H1 (cell line): Measurements from ENCODE around the gene TPRN. TPM values are rescaled to one million over a fixed set of nuclear protein-coding genes. Genes with fewer than 3 reads are reported as not detected.

Experiments used
- CTCF ChIA-PET: fragments of 300-600 bp; sonication (Branson Sonifier 250); formaldehyde crosslinking; loops from one replicate; lab custom pipeline; 2021; ENCODE audit not compliant: partially characterized antibody; lab: Charles Lee
- POLR2A ChIA-PET: fragments of 300-600 bp; sonication (Branson Sonifier 250); formaldehyde crosslinking; loops from one replicate; lab custom pipeline; 2021; ENCODE audit warnings: inconsistent platforms; ENCODE audit not compliant: partially characterized antibody; lab: Charles Lee
- DNase-seq, 2 experiments: peaks; one replicate each; pipeline versions ENCODE4 v3.0.0 to v3.0.0-alpha.2; 2010 to 2022; ENCODE audit warnings: low spot score in 2 of 2, low read depth in 1 of 2, mixed read lengths in 1 of 2
- FAIRE-seq: peaks from 2 replicates; lab custom pipeline; 2011; peaks lifted over from hg19 to GRCh38; lab: Jason Lieb, UNC
- H2AFZ ChIP-seq: 2 replicates; pipeline ENCODE4 v1.8.1; 2012; ENCODE audit warnings: low read length, inconsistent platforms
- H2AK5ac ChIP-seq: 2 replicates; pipeline ENCODE4 v1.6.1; 2013; ENCODE audit warnings: low read depth, low read length
- H2BK120ac ChIP-seq: replicated peaks from 2 replicates; pipeline ENCODE3; 2013; ENCODE audit warnings: low read depth, low read length, inconsistent platforms
- H2BK12ac ChIP-seq: 2 replicates; pipeline ENCODE4 v1.6.1; 2013; ENCODE audit warnings: low read depth, low read length
- H2BK15ac ChIP-seq: 2 replicates; pipeline ENCODE4 v1.6.1; 2013; ENCODE audit warnings: low read length
- H2BK20ac ChIP-seq: 2 replicates; pipeline ENCODE4 v1.6.1; 2013; ENCODE audit warnings: low read length
- H2BK5ac ChIP-seq: 2 replicates; pipeline ENCODE4 v1.6.1; 2013; ENCODE audit warnings: low read depth, low read length
- H3K14ac ChIP-seq: 2 replicates; pipeline ENCODE4 v1.6.1; 2013; ENCODE audit warnings: inconsistent platforms; ENCODE audit not compliant: insufficient read length
- H3K18ac ChIP-seq: 2 replicates; pipeline ENCODE4 v1.6.1; 2013; ENCODE audit warnings: low read length; ENCODE audit errors: extremely low read depth
- H3K23ac ChIP-seq: 2 replicates; pipeline ENCODE4 v1.6.1; 2013; ENCODE audit warnings: inconsistent platforms; ENCODE audit not compliant: insufficient read length
- H3K23me2 ChIP-seq: 2 replicates; pipeline ENCODE4 v1.6.1; 2013; ENCODE audit warnings: low read depth, low read length
- H3K27ac ChIP-seq: 2 replicates; pipeline ENCODE4 v1.6.1; 2011; ENCODE audit warnings: low read depth, low read length, inconsistent platforms
- H3K27me3 ChIP-seq, 4 experiments: replicated peaks in 1 of 4; 1 replicate in 1 of 4; 2 replicates in 3 of 4; pipeline versions ENCODE4 v1.6.1 to v1.8.1; 2011 to 2013; ENCODE audit warnings: low read length in 3 of 4, mild to moderate bottlenecking in 3 of 4, inconsistent platforms in 2 of 4, mixed read lengths in 2 of 4, moderate library complexity in 1 of 4; ENCODE audit not compliant: control insufficient read depth in 3 of 4, insufficient read depth in 3 of 4; ENCODE audit errors: extremely low read depth in 1 of 4
- H3K36me3 ChIP-seq, 4 experiments: 2 replicates each; pipeline versions ENCODE4 v1.6.1 to v1.8.1; 2011 to 2013; ENCODE audit warnings: mild to moderate bottlenecking in 4 of 4, low read length in 3 of 4, moderate library complexity in 2 of 4, control low read depth in 1 of 4, inconsistent platforms in 1 of 4; ENCODE audit not compliant: insufficient read depth in 4 of 4, control insufficient read depth in 2 of 4
- H3K4ac ChIP-seq: replicated peaks from 2 replicates; pipeline ENCODE3; 2013; ENCODE audit warnings: low read length, low read depth, mixed read lengths, inconsistent platforms; ENCODE audit not compliant: insufficient read length
- H3K4me1 ChIP-seq, 4 experiments: replicated peaks in 1 of 4; 1 replicate in 1 of 4; 2 replicates in 3 of 4; pipeline versions ENCODE4 v1.6.1 to v1.8.1; 2011 to 2013; ENCODE audit warnings: low read length in 3 of 4, inconsistent platforms in 2 of 4, mixed read lengths in 1 of 4; ENCODE audit not compliant: insufficient read depth in 4 of 4, control insufficient read depth in 3 of 4
- H3K4me2 ChIP-seq, 2 experiments: 2 replicates each; pipeline versions ENCODE4 v1.6.1 to v1.8.1; 2011 to 2013; ENCODE audit warnings: low read depth in 2 of 2, low read length in 2 of 2, control low read depth in 1 of 2, inconsistent platforms in 1 of 2, mild to moderate bottlenecking in 1 of 2; ENCODE audit not compliant: insufficient read depth in 1 of 2
- H3K4me3 ChIP-seq, 4 experiments: fragments of 200-600, 300-600 bp in 1 of 4; sonication (generic), shearing (Covaris generic), sonication (Bioruptor Twin) in 1 of 4; 2 replicates each; pipeline versions ENCODE4 v1.5.1 to v1.8.1; 2011 to 2016; ENCODE audit warnings: low read length in 4 of 4, low read depth in 3 of 4, control low read depth in 2 of 4, inconsistent platforms in 2 of 4, mild to moderate bottlenecking in 2 of 4, mixed read lengths in 1 of 4, moderate library complexity in 1 of 4; ENCODE audit not compliant: insufficient read depth in 2 of 4; ENCODE audit errors: extremely low read depth in 1 of 4
- H3K56ac ChIP-seq: replicated peaks from 2 replicates; pipeline ENCODE3; 2013; ENCODE audit warnings: low read depth, mild to moderate bottlenecking, mixed read lengths, low read length, inconsistent platforms; ENCODE audit not compliant: insufficient read length
- H3K79me1 ChIP-seq: 2 replicates; pipeline ENCODE4 v1.6.1; 2013; ENCODE audit warnings: low read depth, low read length, control low read depth
- H3K79me2 ChIP-seq, 2 experiments: 2 replicates each; pipeline versions ENCODE4 v1.6.1 to v1.8.1; 2012 to 2013; ENCODE audit warnings: low read length in 2 of 2, mild to moderate bottlenecking in 2 of 2, inconsistent platforms in 1 of 2; ENCODE audit not compliant: insufficient read depth in 2 of 2, control insufficient read depth in 1 of 2
- H3K9ac ChIP-seq, 4 experiments: replicated peaks in 1 of 4; 1 replicate in 1 of 4; 2 replicates in 3 of 4; pipeline versions ENCODE4 v1.6.1 to v1.8.1; 2011 to 2013; ENCODE audit warnings: low read depth in 3 of 4, low read length in 3 of 4, control low read depth in 2 of 4, mild to moderate bottlenecking in 2 of 4, moderate library complexity in 2 of 4, inconsistent platforms in 1 of 4; ENCODE audit errors: extremely low read depth in 1 of 4
- H3K9me3 ChIP-seq, 2 experiments: 2 replicates each; pipeline versions ENCODE4 v1.6.1 to v1.8.1; 2012 to 2013; ENCODE audit warnings: mild to moderate bottlenecking in 2 of 2, moderate library complexity in 2 of 2, control low read depth in 1 of 2, inconsistent platforms in 1 of 2, low read depth in 1 of 2, low read length in 1 of 2, mixed read lengths in 1 of 2; ENCODE audit not compliant: insufficient read depth in 2 of 2
- H4K20me1 ChIP-seq, 2 experiments: replicated peaks in 1 of 2; 2 replicates each; pipeline versions ENCODE3 to v1.8.1; 2011 to 2013; ENCODE audit warnings: inconsistent platforms in 2 of 2, low read length in 2 of 2, mild to moderate bottlenecking in 1 of 2; ENCODE audit not compliant: insufficient read depth in 2 of 2, control insufficient read depth in 1 of 2
- H4K5ac ChIP-seq: 2 replicates; pipeline ENCODE4 v1.6.1; 2013; ENCODE audit warnings: low read length, low read depth, mixed read lengths, inconsistent platforms; ENCODE audit not compliant: insufficient read length
- H4K8ac ChIP-seq: 2 replicates; pipeline ENCODE4 v1.8.0; 2013; ENCODE audit warnings: mild to moderate bottlenecking, moderate library complexity, low read length, inconsistent platforms; ENCODE audit not compliant: insufficient read depth; ENCODE audit errors: extremely low read depth
- H4K91ac ChIP-seq: replicated peaks from 2 replicates; pipeline ENCODE3; 2013; ENCODE audit warnings: low read length, mixed read lengths, inconsistent platforms; ENCODE audit not compliant: insufficient read length
- POLR2AphosphoS5 ChIP-seq: IDR thresholded peaks from 2 replicates; pipeline ENCODE4 v1.6.1; 2011; ENCODE audit warnings: low read depth, low read length
- WGBS, 2 experiments: shearing (Covaris generic) in 1 of 2; methylation state at CpG; one replicate each; pipeline versions ENCODE4 v1.1.6 to v1.1.7; 2013 to 2015; ENCODE audit warnings: low lambda C conversion rate in 2 of 2, mixed read lengths in 2 of 2, inconsistent platforms in 1 of 2, low coverage in 1 of 2, missing lambda C conversion rate in 1 of 2; ENCODE audit not compliant: insufficient replicate concordance in 2 of 2, insufficient coverage in 1 of 2, insufficient read length in 1 of 2; ENCODE audit errors: extremely low coverage in 1 of 2, missing lambda C conversion rate in 1 of 2; 5-methylcytosine and 5-hydroxymethylcytosine counted together
- polyA plus RNA-seq, 7 experiments: library from polyadenylated mRNA; depleted of rRNA in 3 of 7; stranded (reverse) in 5 of 7; unstranded in 2 of 7; fragments of >200 nt in 5 of 7; fragments of 200-250 nt in 2 of 7; gene quantifications; 1 replicate in 5 of 7; 2 replicates in 1 of 7; 4 replicates in 1 of 7; pipeline versions ENCODE4 v1.2.1 to v1.2.3, GENCODE V29; 2011 to 2013; ENCODE audit warnings: missing spikeins in 2 of 7, mixed read lengths in 2 of 7
- total RNA-seq: library from RNA; stranded (reverse); fragmentation: NEBNext Ultra II Directional; extraction: Animal tissue kit (Norgen Biotek cat#: 25700); gene quantifications from 2 replicates; pipeline ENCODE4 v1.2.1, GENCODE V29; 2021

TPRN gene
- total and polyA plus RNA-seq, 2 of the 8 experiments (the other 6 are each of a cell fraction or from before 2014, with no cell fraction given) = 9.7 to 23.2 TPM

DNA sequence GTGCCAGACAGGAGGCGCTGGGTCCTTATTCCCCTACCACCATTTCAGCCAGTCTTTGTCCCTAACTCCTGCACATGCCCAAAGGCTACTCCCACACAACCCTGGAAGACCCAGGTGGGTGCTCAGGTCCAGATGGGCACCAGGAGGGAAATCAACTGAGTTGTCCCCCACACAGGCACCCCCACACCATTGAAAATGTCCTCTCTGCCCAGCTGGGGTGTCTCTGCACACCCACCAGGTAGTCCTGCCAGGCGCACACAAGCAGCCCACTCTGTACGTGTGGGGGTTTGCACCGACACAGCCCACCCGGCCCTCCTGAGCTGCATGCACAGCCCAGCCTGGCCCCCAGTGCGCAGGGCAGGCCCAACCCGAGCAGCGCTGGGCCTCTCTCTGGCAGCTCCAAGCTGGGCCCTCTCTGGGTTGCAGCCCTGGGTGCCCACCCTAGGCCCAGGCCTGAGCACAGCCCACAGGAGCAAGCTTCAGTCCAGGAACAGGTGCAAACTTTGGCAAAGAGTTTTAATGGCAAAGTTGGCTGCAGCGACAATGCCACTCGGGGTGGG lies 19.3 kb upstream of the TPRN start:
- FAIRE-seq (no peak), DNase-seq (no peak)
- Histone ChIP-seq H2AFZ (no peak overlapping the region), H3K79me2 (no peaks in the 10 kb centered on the region), H2AK5ac (no peak overlapping the region), H2BK15ac (no peak overlapping the region), H3K27ac (no peak overlapping the region), H4K20me1 (peaks cover 0 to 9% of the 10 kb centered on the region in 2 experiments), H4K91ac (no peak overlapping the region), H3K14ac (no peak overlapping the region), H2BK5ac (no peak overlapping the region), H3K27me3 (no peaks in the 10 kb centered on the region; a peak in 2 of 7 replicates), H3K4me1 (peaks cover 0 to 15% (median 10%) of the 10 kb centered on the region in 4 experiments; a peak in 5 of 7 replicates), H3K4me3 (no peak overlapping the region), H3K56ac (no peak overlapping the region), H3K18ac (no peak overlapping the region), H4K5ac (no peak overlapping the region), H3K23ac (no peak overlapping the region), H3K9ac (no peak overlapping the region), H4K8ac (no peak overlapping the region; the same call in 1 of the 2 replicates), H3K79me1 (no peaks in the 10 kb centered on the region), H3K4ac (no peak overlapping the region), H3K9me3 (no peaks in the 10 kb centered on the region), H3K23me2 (peaks cover 18% of the 10 kb centered on the region; the same call in 1 of the 2 replicates), H3K4me2 (no peak overlapping the region), H2BK12ac (no peak overlapping the region), H2BK20ac (no peak overlapping the region), H2BK120ac (no peak overlapping the region), H3K36me3 (peaks cover 0 to 17% (median 4%) of the 10 kb centered on the region in 4 experiments; a peak in 6 of 8 replicates)
- POLR2A ChIA-PET = interaction anchor here (0.8 to 69.9 kb wide), 10 partner anchors 12 to 164 kb away, joined by 3 to 1462 read pairs (median 4); partner anchors contain the start of genes NDOR1, NELFB, STPG3 and TMEM203
- 94% methylated on average over 10 of the region's 10 CpGs; no CpG with 5 or more reads in 1 of the 2 experiments for WGBS, 2 experiments
- CTCF ChIA-PET = interaction anchor here (0.7 to 20.2 kb wide), 5 partner anchors 10 to 272 kb away, joined by 3 to 204 read pairs (median 3); partner anchors contain the start of genes ANAPC2 and SSNA1
- no peak for TF ChIP-seq POLR2AphosphoS5
